ENCODE measurements around the gene TNK2. TPM values are rescaled to one million over a fixed set of nuclear protein-coding genes. Genes with fewer than 3 reads are reported as not detected.

TNK2 gene
- total RNA-seq, 1 donor, result 10.8 TPM

DNA sequence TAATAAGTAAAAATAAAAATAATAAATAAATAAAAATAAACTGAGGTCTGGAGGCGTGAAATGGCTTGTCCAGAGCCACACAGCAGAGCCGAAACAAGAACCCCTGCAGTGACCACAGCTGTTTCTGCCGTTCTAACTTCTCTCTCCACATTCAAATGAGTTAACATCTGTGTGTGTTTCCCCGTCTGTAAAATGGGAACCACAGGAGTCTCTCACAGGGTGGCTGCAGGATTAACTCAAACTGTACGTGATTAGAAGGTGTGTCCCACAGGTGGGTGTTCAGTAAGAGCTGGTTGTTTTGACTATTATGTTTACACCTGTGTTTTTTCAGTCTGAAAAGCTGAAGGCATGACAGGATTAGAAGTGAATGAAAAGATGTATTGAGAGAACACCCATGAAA, 69.6 kb downstream of the TNK2 start:
- H3K4me3 ChIP-seq (ENCODE audit: low read depth, low read length), result no peak overlapping the region
- no peak for DNase-seq (ENCODE audit: low read depth)
- TF ChIP-seq, protein P1, sequence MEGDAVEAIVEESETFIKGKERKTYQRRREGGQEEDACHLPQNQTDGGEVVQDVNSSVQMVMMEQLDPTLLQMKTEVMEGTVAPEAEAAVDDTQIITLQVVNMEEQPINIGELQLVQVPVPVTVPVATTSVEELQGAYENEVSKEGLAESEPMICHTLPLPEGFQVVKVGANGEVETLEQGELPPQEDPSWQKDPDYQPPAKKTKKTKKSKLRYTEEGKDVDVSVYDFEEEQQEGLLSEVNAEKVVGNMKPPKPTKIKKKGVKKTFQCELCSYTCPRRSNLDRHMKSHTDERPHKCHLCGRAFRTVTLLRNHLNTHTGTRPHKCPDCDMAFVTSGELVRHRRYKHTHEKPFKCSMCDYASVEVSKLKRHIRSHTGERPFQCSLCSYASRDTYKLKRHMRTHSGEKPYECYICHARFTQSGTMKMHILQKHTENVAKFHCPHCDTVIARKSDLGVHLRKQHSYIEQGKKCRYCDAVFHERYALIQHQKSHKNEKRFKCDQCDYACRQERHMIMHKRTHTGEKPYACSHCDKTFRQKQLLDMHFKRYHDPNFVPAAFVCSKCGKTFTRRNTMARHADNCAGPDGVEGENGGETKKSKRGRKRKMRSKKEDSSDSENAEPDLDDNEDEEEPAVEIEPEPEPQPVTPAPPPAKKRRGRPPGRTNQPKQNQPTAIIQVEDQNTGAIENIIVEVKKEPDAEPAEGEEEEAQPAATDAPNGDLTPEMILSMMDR (IDR thresholded peaks at IDR 0.05; ENCODE audit: insufficient read depth, low read length), result no peak

DNA sequence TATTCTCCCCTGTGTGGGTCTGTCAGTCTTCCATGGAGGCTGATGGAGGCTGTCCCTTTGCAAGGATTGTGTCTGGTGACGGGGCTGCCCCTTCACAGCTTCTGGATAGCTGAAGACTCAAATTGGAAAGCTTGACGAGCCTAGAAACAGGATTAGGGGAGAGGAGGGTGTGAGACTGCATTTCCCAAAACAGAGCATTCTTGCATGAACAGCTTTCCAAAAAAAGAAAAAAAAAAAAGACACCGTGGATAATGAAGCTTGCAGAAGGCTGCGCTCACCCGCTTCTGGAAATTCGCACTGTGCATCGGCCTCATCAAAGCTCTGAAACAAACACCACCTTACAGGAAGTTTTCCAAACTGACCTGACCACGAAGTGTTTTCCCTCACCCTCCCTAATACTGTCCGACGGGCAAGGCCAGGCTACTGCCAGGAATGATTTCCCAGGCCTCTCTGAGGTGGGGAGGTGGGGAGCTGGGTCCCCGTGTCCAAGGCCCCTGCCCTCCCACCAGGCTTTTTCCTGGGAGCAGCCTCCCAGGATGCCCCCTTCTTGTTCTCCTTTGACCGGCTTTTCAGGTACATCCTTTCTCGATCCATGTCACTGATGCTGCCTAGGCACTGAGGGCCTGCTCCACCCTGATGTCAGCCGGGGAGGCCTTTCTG, 71.7 kb downstream of the TNK2 start:
- TF ChIP-seq, protein P1 (IDR thresholded peaks at IDR 0.05; ENCODE audit: insufficient read depth, low read length), result no peak
- no peak overlapping the region for H3K4me3 ChIP-seq (ENCODE audit: low read depth, low read length)
- DNase-seq (ENCODE audit: low read depth), result no peak

DNA sequence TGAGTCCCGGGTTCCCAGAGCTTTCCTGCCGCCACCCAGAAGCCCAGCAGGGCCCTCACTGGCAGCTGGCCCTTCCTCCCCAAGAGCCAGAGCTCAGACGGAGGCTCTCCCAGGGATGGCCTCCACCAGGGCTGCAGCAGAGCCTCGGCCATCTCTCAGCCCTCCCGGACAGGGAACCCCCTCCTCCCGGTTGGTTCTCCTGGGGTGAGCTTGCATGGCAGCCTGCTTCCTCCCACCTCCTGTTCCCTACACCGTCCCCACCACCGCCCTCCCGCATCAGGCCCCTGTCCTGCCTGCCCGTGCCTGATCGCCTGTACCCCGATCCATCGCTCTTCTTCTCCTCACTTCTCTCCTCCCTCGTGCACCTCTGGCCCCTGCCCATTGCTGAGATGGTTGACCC, 72.6 kb downstream of the TNK2 start:
- no peak overlapping the region for H3K4me3 ChIP-seq (ENCODE audit: low read depth, low read length)
- TF ChIP-seq, protein P1 (IDR thresholded peaks at IDR 0.05; ENCODE audit: insufficient read depth, low read length), result no peak
- no peak for DNase-seq (ENCODE audit: low read depth)

DNA sequence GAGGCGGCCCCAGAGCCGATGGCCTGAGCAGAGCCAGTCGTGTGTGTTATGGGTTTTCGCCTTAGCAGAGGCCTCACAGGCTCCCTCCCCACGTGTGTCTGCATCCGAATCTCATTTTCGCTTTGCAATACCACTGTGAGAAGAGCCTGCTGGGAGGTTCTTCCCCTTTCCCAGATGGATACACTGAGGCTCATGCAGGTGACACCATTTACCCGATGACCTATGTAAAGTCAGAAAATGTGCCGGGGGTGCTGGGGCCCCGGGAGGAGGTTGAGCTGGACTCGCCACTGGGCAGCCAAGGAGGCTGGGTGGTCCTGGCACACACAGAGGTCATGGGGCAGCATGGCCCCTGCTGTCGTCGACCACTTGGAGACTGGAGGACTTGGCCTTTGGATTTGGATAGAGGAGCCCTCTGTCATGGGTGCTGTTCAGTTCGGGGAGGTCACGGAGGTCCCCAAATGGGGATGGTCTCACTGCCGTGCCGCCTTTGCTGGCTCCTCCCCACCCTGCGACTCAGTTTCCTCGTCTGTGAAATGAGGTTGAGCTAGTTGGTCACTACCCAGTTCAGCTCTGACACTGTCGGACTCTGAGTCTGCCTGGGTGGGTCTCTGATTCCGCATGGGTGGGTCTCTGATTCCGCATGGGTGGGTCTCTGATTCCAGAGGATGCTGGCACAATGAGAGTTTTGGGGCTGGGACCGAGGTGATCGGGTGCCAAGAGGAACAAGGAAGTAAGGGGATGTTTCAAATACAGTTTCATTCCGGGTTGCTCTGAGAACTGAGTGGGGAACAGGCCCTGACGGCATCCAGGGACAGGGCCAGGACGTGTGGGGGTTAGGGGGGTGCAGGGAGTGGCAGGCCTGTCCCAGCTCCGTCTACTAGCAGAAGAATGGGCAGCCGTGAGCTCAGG, 73.4 kb downstream of the TNK2 start:
- TF ChIP-seq, protein P1 (IDR thresholded peaks at IDR 0.05; ENCODE audit: insufficient read depth, low read length), result no peak
- no peak for DNase-seq (ENCODE audit: low read depth)
- H3K4me3 ChIP-seq (ENCODE audit: low read depth, low read length), result no peak overlapping the region

DNA sequence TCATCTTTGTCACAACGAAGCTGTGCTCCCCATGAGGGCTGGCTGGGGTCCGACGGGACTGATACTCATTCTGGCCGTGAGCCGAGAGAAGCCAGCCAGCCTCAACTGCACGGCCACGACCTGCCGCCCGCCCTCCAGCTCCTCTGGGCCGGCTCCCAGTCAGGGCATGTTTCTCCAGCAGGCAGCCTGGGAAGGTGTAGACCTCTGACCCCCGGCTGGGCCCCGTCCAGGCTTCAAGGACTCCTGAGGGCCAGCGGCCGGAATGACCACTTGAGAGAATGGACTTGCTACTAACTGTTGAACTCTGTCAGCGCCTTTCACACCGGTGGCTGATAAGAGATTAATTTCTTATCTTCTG, 78.5 kb downstream of the TNK2 start:
- TF ChIP-seq, protein P1 (IDR thresholded peaks at IDR 0.05; ENCODE audit: insufficient read depth, low read length), result no peak
- H3K4me3 ChIP-seq (ENCODE audit: low read depth, low read length), result no peak overlapping the region
- DNase-seq (ENCODE audit: low read depth), result no peak

DNA sequence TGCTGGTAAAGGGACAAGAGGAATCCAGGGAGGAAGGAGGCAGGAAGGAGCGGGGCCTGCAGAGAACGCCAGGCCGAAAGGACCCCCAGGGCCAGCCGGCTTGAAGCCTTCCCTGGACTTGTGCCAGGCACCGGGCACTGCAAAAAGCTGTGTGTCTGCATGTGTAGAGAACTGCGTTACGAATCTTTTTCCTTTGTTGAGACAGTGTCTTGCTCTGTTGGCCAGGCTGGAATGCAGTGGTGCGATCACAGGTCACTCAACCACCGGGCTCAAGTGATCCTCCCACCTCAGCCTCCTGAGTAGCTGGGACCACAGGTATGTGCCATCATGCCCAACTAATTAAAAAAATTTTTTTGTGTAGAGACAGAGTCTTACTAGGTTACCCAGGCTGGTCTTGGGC, 79.6 kb downstream of the TNK2 start:
- H3K4me3 ChIP-seq (ENCODE audit: low read depth, low read length), result no peak overlapping the region
- TF ChIP-seq, protein P1 (IDR thresholded peaks at IDR 0.05; ENCODE audit: insufficient read depth, low read length), result no peak
- no peak for DNase-seq (ENCODE audit: low read depth)

Data from fibroblast of the aortic adventitia (primary cell).